K562 (cell line): ENCODE measurements around the gene POGZ. TPM values are rescaled to one million over a fixed set of nuclear protein-coding genes. Genes with fewer than 3 reads are reported as not detected.

Experiments
- ADNP ChIP-seq: fragments of 200-800 bp; sonication (Bioruptor generic); IDR thresholded peaks from 2 replicates; pipeline ENCODE4 v1.6.1; 2016; ENCODE audit warnings: missing genetic modification characterization, missing compliant biosample characterization
- BRD4 ChIP-seq: fragments of 200-600 bp; sonication (generic); IDR thresholded peaks from 2 replicates; pipeline ENCODE4 v1.6.1; 2017; ENCODE audit warnings: inconsistent platforms
- ELF2 ChIP-seq: fragments of 250-450 bp; sonication (Bioruptor Pico); IDR thresholded peaks from 2 replicates; pipeline ENCODE4 v1.5.0; 2021; ENCODE audit warnings: mild to moderate bottlenecking
- ETV5 ChIP-seq: sonication (generic); formaldehyde crosslinking; IDR thresholded peaks from 2 replicates; pipeline ENCODE4 v1.4.0; 2020; ENCODE audit warnings: low read depth, mild to moderate bottlenecking, missing genetic modification reagents
- HDAC2 ChIP-seq: fragments of 450-650 bp; IDR thresholded peaks from 2 replicates; pipeline ENCODE4 v1.6.1; 2016; ENCODE audit warnings: mild to moderate bottlenecking
- KHSRP ChIP-seq: fragments of 450-650 bp; IDR thresholded peaks from 2 replicates; pipeline ENCODE4 v1.6.1; 2017
- KLF16 ChIP-seq: IDR thresholded peaks from 2 replicates; pipeline ENCODE4 v1.6.1; 2016; ENCODE audit warnings: antibody characterized with exemption
- MYBL2 ChIP-seq, 2 experiments: fragments of 450-650 bp in 1 of 2; sonication (generic) in 1 of 2; formaldehyde crosslinking in 1 of 2; IDR thresholded peaks; 2 replicates each; pipeline versions ENCODE4 v1.6.1 to v1.8.1; 2017 to 2022; ENCODE audit warnings: borderline replicate concordance in 1 of 2, inconsistent platforms in 1 of 2, low read depth in 1 of 2, mild to moderate bottlenecking in 1 of 2, missing genetic modification reagents in 1 of 2, moderate library complexity in 1 of 2
- NFIX ChIP-seq: fragments of 250-450 bp; sonication (Bioruptor Pico); IDR thresholded peaks from 2 replicates; pipeline ENCODE4 v1.4.0; 2020; ENCODE audit warnings: low read depth, mild to moderate bottlenecking, moderate library complexity
- RBM15 ChIP-seq: fragments of 200-400 bp; formaldehyde crosslinking; IDR thresholded peaks from 2 replicates; pipeline ENCODE4 v1.6.1; 2018; ENCODE audit warnings: mild to moderate bottlenecking, low read length, moderate library complexity; ENCODE audit not compliant: insufficient read depth
- SMARCC2 ChIP-seq: fragments of 450-650 bp; IDR thresholded peaks from 2 replicates; pipeline ENCODE4 v1.6.1; 2017; ENCODE audit warnings: antibody characterized with exemption, moderate library complexity, mild to moderate bottlenecking, low read depth
- SRF ChIP-seq, 2 experiments: fragments of 250-450, 450-650 bp in 1 of 2; sonication (Bioruptor Pico) in 1 of 2; sonication (generic) in 1 of 2; formaldehyde crosslinking; IDR thresholded peaks; 2 replicates each; pipeline versions ENCODE4 v1.5.0 to v1.5.1; 2020 to 2022; ENCODE audit warnings: mild to moderate bottlenecking in 1 of 2, missing genetic modification reagents in 1 of 2
- SUPT5H ChIP-seq: fragments of 450-650 bp; IDR thresholded peaks from 2 replicates; pipeline ENCODE4 v1.6.1; 2016
- TRIM24 ChIP-seq, 2 experiments: fragments of 450-650 bp; IDR thresholded peaks; 2 replicates each; pipeline ENCODE4 v1.6.1; 2016
- ZNF24 ChIP-seq: fragments of 450-650 bp; IDR thresholded peaks from 2 replicates; pipeline ENCODE4 v1.6.1; 2016
- polyA plus RNA-seq, 8 experiments: library from polyadenylated mRNA; depleted of rRNA in 4 of 8; stranded (reverse) in 5 of 8; unstranded in 3 of 8; fragments of >200 nt; fragmentation: Nextera tagmentation in 2 of 8; fragmentation: Illumina TruSeq in 1 of 8; extraction: Ambion mirVana in 2 of 8; extraction: Trizol in 1 of 8; gene quantifications; 2 replicates each; pipeline versions ENCODE4 v1.2.1 to v1.2.3, GENCODE V29; 2011 to 2014; ENCODE audit warnings: inconsistent platforms in 1 of 8, missing spikeins in 1 of 8
- total RNA-seq, 7 experiments: library from RNA; depleted of rRNA in 6 of 7; stranded (reverse); fragments of >200 nt in 6 of 7; fragmentation: Illumina TruSeq in 2 of 7; extraction: Trizol in 2 of 7; gene quantifications; 2 replicates each; pipeline versions ENCODE4 v1.2.1 to v1.2.3, GENCODE V29; 2011 to 2021; ENCODE audit warnings: low replicate concordance in 1 of 7
- TF ChIP-seq, protein P1 (sequence below): fragments of 200-800 bp; sonication (Bioruptor generic); IDR thresholded peaks from 2 replicates; pipeline ENCODE4 v1.6.1; 2017; ENCODE audit warnings: missing genetic modification characterization, missing compliant biosample characterization
- TF ChIP-seq, protein P2 (sequence below): sonication (generic); formaldehyde crosslinking; IDR thresholded peaks from 2 replicates; pipeline ENCODE4 v1.8.0; 2022; ENCODE audit warnings: mild to moderate bottlenecking, missing genetic modification reagents
- TF ChIP-seq, protein P3 (sequence below): fragments of 450-650 bp; formaldehyde crosslinking; IDR thresholded peaks from 2 replicates; pipeline ENCODE4 v1.4.0; 2022; ENCODE audit warnings: missing genetic modification characterization
- TF ChIP-seq, protein P4 (sequence below): fragments of 450-650 bp; conservative IDR thresholded peaks from 2 replicates; pipeline ENCODE4 v1.6.1; 2016; ENCODE audit warnings: missing genetic modification characterization, low read depth, mild to moderate bottlenecking, control low read depth, missing compliant biosample characterization
- TF ChIP-seq, protein P5 (sequence below): fragments of 150-350 bp; conservative IDR thresholded peaks from 2 replicates; pipeline ENCODE4 v1.6.1; 2014; ENCODE audit warnings: low read length

POGZ gene
- total and polyA plus RNA-seq, 9 of the 15 experiments (the other 6 are each of a cell fraction or from before 2014, with no cell fraction given) = 9.4 to 40.6 (median 21.6) TPM

- TF ChIP-seq MYBL2 (IDR thresholded peaks at IDR 0.05; ENCODE audit: low read depth) = no peak
- TF ChIP-seq MYBL2 (CRISPR knock-in tag; IDR thresholded peaks at IDR 0.05; ENCODE audit: borderline replicate concordance) = no peak
- TF ChIP-seq ETV5 = no peak
- no peak for TF ChIP-seq SMARCC2
- no peak for TF ChIP-seq KLF16
- no peak for TF ChIP-seq TRIM24 (IDR thresholded peaks at IDR 0.05)
- TF ChIP-seq SUPT5H = no peak
- no peak for TF ChIP-seq NFIX (CRISPR knock-in tag)
- TF ChIP-seq SRF (CRISPR knock-in tag; IDR thresholded peaks at IDR 0.05) = peak in 1 of 2 experiments; percentile 83; a peak in 2 of 4 replicates
- TF ChIP-seq, protein P1, sequence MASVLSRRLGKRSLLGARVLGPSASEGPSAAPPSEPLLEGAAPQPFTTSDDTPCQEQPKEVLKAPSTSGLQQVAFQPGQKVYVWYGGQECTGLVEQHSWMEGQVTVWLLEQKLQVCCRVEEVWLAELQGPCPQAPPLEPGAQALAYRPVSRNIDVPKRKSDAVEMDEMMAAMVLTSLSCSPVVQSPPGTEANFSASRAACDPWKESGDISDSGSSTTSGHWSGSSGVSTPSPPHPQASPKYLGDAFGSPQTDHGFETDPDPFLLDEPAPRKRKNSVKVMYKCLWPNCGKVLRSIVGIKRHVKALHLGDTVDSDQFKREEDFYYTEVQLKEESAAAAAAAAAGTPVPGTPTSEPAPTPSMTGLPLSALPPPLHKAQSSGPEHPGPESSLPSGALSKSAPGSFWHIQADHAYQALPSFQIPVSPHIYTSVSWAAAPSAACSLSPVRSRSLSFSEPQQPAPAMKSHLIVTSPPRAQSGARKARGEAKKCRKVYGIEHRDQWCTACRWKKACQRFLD = 0 out of 2 replicates have a peak, but pooled peaks have one; percentile 38
- no peak for TF ChIP-seq ZNF24
- TF ChIP-seq, protein P2, sequence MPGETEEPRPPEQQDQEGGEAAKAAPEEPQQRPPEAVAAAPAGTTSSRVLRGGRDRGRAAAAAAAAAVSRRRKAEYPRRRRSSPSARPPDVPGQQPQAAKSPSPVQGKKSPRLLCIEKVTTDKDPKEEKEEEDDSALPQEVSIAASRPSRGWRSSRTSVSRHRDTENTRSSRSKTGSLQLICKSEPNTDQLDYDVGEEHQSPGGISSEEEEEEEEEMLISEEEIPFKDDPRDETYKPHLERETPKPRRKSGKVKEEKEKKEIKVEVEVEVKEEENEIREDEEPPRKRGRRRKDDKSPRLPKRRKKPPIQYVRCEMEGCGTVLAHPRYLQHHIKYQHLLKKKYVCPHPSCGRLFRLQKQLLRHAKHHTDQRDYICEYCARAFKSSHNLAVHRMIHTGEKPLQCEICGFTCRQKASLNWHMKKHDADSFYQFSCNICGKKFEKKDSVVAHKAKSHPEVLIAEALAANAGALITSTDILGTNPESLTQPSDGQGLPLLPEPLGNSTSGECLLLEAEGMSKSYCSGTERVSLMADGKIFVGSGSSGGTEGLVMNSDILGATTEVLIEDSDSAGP (CRISPR knock-in tag) = no peak
- TF ChIP-seq, protein P3, sequence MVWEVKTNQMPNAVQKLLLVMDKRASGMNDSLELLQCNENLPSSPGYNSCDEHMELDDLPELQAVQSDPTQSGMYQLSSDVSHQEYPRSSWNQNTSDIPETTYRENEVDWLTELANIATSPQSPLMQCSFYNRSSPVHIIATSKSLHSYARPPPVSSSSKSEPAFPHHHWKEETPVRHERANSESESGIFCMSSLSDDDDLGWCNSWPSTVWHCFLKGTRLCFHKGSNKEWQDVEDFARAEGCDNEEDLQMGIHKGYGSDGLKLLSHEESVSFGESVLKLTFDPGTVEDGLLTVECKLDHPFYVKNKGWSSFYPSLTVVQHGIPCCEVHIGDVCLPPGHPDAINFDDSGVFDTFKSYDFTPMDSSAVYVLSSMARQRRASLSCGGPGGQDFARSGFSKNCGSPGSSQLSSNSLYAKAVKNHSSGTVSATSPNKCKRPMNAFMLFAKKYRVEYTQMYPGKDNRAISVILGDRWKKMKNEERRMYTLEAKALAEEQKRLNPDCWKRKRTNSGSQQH (CRISPR knock-in tag) = no peak
- TF ChIP-seq, protein P4, sequence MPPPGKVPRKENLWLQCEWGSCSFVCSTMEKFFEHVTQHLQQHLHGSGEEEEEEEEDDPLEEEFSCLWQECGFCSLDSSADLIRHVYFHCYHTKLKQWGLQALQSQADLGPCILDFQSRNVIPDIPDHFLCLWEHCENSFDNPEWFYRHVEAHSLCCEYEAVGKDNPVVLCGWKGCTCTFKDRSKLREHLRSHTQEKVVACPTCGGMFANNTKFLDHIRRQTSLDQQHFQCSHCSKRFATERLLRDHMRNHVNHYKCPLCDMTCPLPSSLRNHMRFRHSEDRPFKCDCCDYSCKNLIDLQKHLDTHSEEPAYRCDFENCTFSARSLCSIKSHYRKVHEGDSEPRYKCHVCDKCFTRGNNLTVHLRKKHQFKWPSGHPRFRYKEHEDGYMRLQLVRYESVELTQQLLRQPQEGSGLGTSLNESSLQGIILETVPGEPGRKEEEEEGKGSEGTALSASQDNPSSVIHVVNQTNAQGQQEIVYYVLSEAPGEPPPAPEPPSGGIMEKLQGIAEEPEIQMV (tag) = no peak
- no peak for TF ChIP-seq RBM15
- peak; percentile 59; the same call in 1 of the 2 replicates for TF ChIP-seq HDAC2
- no peak for TF ChIP-seq BRD4
- no peak for TF ChIP-seq KHSRP
- 0 out of 2 replicates have a peak, but pooled peaks have one; percentile 23 for TF ChIP-seq ADNP (tag)
- no peak for TF ChIP-seq ELF2
- TF ChIP-seq, protein P5, sequence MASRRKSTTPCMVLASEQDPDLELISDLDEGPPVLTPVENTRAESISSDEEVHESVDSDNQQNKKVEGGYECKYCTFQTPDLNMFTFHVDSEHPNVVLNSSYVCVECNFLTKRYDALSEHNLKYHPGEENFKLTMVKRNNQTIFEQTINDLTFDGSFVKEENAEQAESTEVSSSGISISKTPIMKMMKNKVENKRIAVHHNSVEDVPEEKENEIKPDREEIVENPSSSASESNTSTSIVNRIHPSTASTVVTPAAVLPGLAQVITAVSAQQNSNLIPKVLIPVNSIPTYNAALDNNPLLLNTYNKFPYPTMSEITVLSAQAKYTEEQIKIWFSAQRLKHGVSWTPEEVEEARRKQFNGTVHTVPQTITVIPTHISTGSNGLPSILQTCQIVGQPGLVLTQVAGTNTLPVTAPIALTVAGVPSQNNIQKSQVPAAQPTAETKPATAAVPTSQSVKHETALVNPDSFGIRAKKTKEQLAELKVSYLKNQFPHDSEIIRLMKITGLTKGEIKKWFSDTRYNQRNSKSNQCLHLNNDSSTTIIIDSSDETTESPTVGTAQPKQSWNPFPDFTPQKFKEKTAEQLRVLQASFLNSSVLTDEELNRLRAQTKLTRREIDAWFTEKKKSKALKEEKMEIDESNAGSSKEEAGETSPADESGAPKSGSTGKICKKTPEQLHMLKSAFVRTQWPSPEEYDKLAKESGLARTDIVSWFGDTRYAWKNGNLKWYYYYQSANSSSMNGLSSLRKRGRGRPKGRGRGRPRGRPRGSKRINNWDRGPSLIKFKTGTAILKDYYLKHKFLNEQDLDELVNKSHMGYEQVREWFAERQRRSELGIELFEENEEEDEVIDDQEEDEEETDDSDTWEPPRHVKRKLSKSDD = no peak
These were observed 42.9 kb upstream of the POGZ start (continued) for GRCh38 chr1:151502035-151502700.
